ENCODE data around the gene SH2D4B. TPM values are rescaled to one million over a fixed set of nuclear protein-coding genes. Genes with fewer than 3 reads are reported as not detected.

Gene SH2D4B
- total and polyA plus RNA-seq, 2 donors (not counting 3 experiments of a cell fraction or from before 2014, with no cell fraction given) = not detected

- H3K9me3 ChIP-seq (replicated peaks; ENCODE audit: control insufficient read depth, insufficient read depth, low read length) = no peaks in the 10 kb centered on the region
- POLR2A ChIA-PET = no interaction called here
These were observed 120.4 kb downstream of the SH2D4B start for GRCh38 chr10:80658068-80658467.

More at GRCh38 chr10:80658068-80658467, 120.4 kb downstream of the SH2D4B start:
- no peak for FAIRE-seq
- Histone ChIP-seq H2AFZ (ENCODE audit: low read depth, low read length) (no peak overlapping the region), H4K20me1 (replicated peaks; ENCODE audit: control insufficient read depth, extremely low read depth, insufficient read depth, low read length) (no peaks in the 10 kb centered on the region), H3K4me1 (ENCODE audit: control insufficient read depth, extremely low read depth, insufficient read depth, low read length) (peaks cover 4% of the 10 kb centered on the region), H3K4me3 (replicated peaks in 1 of 3; ENCODE audit: insufficient read depth in 1 of 3, low read depth in 1 of 3, low read length in 3 of 3) (no peak overlapping the region), H3K27me3 (ENCODE audit: control insufficient read depth in 2 of 2, insufficient read depth in 2 of 2, low read length in 2 of 2) (peaks cover 0 to 2% of the 10 kb centered on the region in 2 experiments), H3K27ac (ENCODE audit: insufficient read depth, low read depth, low read length) (no peak overlapping the region), H3K9ac (replicated peaks; ENCODE audit: extremely low read depth, insufficient read depth, low read length) (no peak overlapping the region), H3K4me2 (ENCODE audit: insufficient read depth, low read length) (no peak overlapping the region), H3K9me1 (replicated peaks; ENCODE audit: control insufficient read depth, extremely low read depth, insufficient read depth, low read length) (no peaks in the 10 kb centered on the region), H3K79me2 (ENCODE audit: control insufficient read depth, insufficient read depth, low read length) (no peaks in the 10 kb centered on the region), H3K36me3 (ENCODE audit: control insufficient read depth in 2 of 2, extremely low read depth in 1 of 2, insufficient read depth in 2 of 2, low read length in 2 of 2) (no peaks in the 10 kb centered on the region)
- BruUV-seq (replicated peaks) = no TSS peak
- CTCF ChIA-PET = no interaction called here
- dilution Hi-C loops (cut with MboI; ENCODE audit: extremely low pct_ligation_motif_present, low sequenced_read_pairs) = no loop called here
- TF ChIP-seq FOS (IDR thresholded peaks at IDR 0.05; ENCODE audit: borderline replicate concordance, insufficient read depth, low read length) = no peak
- no peak for TF ChIP-seq POLR2AphosphoS5 (IDR thresholded peaks at IDR 0.05; ENCODE audit: insufficient read depth, low read depth, low read length)
- TF ChIP-seq JUN (IDR thresholded peaks at IDR 0.05; ENCODE audit: borderline replicate concordance, insufficient read depth, insufficient read length, low read depth) = no peak
- TF ChIP-seq EZH2 (IDR thresholded peaks at IDR 0.05; ENCODE audit: borderline replicate concordance, low read depth, low read length, severe bottlenecking) = no peak
- TF ChIP-seq POLR2A (IDR thresholded peaks at IDR 0.05; ENCODE audit: low read depth, low read length) = no peak
- TF ChIP-seq GATA2 (IDR thresholded peaks at IDR 0.05; ENCODE audit: insufficient read depth, insufficient read length, low read depth, low read length) = no peak
- TF ChIP-seq MAX (IDR thresholded peaks at IDR 0.05; ENCODE audit: insufficient read depth, insufficient read length) = no peak
- TF ChIP-seq CTCF (IDR thresholded peaks at IDR 0.05; ENCODE audit: extremely low read depth in 1 of 2, insufficient read depth in 1 of 2, low read depth in 1 of 2, low read length in 2 of 2) = no peak
- no peak for TF ChIP-seq MYC (IDR thresholded peaks at IDR 0.05; ENCODE audit: low read depth, low read length)
- no peak for DNase-seq (ENCODE audit: low read depth, low spot score)
- intact Hi-C loops (cut with micrococcal nuclease) = no loop called here

Data from endothelial cell of umbilical vein (primary cell).